SK-N-MC (cell line): ENCODE data around the gene SEPTIN2.

Experiments used
- EZH2 ChIP-seq: fragments of 200-600 bp; sonication (generic); IDR thresholded peaks from one replicate; pipeline ENCODE4 v1.6.1; 2017; ENCODE audit warnings: antibody characterized with exemption
- POLR2AphosphoS5 ChIP-seq: IDR thresholded peaks from 2 replicates; pipeline ENCODE4 v1.6.1; 2012; ENCODE audit warnings: mild to moderate bottlenecking, low read depth, low read length, borderline replicate concordance

DNA sequence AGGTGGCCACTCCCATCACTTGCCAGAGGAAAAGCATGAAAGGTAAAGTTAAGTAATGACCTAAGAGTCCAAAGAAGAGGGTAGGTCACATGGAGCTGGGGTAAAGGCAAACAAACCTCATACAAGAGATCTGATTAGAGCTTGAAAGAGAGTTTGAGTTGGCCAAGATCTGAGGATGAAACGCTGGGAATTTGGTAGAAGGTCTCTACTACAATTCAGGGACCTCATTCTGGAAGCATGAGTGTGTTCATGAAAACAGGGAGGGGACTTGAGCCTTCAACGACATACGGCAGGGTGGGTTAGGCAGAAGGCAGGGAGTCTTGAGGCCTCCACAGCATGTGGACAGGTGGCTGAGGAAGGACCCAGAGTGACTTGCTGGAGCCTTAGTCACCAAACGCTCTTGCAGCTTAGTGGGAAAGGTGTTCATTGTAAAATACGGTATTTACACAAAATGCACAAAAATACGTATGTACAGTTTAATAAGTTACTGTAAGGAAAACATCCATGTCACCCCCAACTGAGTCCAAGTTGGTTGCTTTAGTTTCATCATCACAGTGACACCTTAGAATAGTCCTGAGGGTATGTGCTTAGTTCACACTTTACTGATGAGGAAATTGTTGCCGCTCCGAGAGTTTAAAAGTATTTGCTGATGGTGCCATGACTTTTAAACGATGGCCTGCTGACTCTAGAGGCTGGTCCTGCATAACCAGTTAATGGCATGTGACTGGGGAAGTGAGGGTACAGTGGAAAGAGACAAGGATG is 35.3 kb downstream of the SEPTIN2 start:
- TF ChIP-seq POLR2AphosphoS5 (no peak), EZH2 (no peak)
